ENCODE data around the gene NUP98. TPM values are rescaled to one million over a fixed set of nuclear protein-coding genes. Genes with fewer than 3 reads are reported as not detected.

Gene NUP98
- total RNA-seq, 4 donors from 2014 or later: 74.6 to 117 (median 86.7) TPM

- TF ChIP-seq, protein P1, sequence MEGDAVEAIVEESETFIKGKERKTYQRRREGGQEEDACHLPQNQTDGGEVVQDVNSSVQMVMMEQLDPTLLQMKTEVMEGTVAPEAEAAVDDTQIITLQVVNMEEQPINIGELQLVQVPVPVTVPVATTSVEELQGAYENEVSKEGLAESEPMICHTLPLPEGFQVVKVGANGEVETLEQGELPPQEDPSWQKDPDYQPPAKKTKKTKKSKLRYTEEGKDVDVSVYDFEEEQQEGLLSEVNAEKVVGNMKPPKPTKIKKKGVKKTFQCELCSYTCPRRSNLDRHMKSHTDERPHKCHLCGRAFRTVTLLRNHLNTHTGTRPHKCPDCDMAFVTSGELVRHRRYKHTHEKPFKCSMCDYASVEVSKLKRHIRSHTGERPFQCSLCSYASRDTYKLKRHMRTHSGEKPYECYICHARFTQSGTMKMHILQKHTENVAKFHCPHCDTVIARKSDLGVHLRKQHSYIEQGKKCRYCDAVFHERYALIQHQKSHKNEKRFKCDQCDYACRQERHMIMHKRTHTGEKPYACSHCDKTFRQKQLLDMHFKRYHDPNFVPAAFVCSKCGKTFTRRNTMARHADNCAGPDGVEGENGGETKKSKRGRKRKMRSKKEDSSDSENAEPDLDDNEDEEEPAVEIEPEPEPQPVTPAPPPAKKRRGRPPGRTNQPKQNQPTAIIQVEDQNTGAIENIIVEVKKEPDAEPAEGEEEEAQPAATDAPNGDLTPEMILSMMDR (IDR thresholded peaks at IDR 0.05; ENCODE audit: low read depth): no peak
These were observed 130.0 kb downstream of the NUP98 start for GRCh38 chr11:3667149-3668035.

- TF ChIP-seq, protein P1 (IDR thresholded peaks at IDR 0.05; ENCODE audit: low read depth): no peak
These were observed 131.3 kb downstream of the NUP98 start for GRCh38 chr11:3666023-3666530.

DNA sequence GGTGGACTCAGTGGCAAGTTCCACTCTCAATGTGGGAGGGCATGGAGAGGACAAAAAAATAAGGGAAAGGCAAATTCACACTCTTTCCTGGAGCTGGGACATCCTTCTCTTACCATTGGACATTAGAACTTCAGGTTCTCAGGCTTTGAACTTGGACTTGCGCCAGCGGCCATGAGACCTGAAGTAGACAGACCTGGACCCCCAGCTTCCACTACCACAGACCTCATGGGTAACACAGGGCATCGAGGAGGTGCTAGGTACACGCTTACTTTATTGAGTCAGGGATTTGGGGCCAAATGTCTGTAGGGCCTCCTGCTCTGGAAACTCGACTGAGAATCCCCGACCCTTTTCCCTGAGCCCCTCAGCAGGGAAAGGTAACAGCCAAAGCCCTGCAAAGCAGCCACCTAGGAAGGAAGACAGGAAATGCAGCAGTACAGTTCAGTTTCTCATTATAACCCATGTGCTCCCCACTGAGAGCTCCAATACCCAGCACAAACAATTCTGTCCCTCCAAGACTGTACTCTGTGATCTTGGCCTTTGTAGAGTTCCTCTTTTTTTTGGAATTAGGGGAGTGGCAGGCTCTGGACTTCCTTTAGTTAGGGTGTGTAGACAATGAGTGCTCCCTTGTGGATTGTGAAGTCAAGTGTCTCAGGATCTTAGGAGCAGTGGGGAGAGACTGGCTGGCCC, 131.9 kb downstream of the NUP98 start:
- TF ChIP-seq, protein P1 (IDR thresholded peaks at IDR 0.05; ENCODE audit: low read depth): no peak

GRCh38 chr11:3664032-3664630, 133.2 kb downstream of the NUP98 start:
- TF ChIP-seq, protein P1 (IDR thresholded peaks at IDR 0.05; ENCODE audit: low read depth): no peak

DNA sequence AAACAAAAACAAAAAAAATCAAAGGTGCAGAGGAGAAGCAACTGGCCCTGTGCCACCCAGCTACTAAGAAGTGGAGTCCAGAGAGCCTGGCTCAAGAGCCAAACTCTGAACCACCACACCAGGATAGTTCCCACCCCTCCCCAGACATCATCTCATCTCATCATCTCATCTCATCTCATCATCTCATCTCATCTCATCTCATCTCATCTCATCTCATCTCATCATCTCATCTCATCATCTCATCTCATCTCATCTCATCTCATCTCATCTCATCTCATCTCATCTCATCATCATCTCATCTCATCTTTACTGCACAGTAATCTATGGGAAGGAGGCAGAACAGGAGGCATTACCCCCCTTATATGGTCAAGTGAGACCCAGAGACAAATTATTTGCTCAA, 134.5 kb downstream of the NUP98 start:
- TF ChIP-seq, protein P1 (IDR thresholded peaks at IDR 0.05; ENCODE audit: low read depth): no peak

DNA sequence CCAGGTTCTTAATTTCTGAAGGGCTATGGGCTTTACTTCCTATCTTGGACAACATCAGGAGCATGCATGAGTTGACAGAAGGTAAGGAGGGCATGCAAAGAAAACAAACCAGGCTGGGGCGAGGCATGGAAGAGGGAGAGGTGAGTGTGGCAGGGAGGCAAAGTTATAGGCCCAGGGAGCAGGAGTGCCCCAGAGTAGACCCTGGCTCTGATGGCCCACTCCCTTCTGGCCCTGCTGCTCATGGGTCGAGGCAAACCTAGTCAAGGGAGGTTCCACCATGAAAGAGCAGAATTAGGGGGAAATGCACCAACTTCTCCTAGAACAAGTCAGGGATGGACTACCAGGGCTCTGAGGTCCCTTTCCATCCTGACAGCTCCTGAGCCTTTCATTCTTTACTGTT, 136.4 kb downstream of the NUP98 start:
- TF ChIP-seq, protein P1 (IDR thresholded peaks at IDR 0.05; ENCODE audit: low read depth): no peak
